Lung (tissue), 12 donors: ENCODE data around the gene NDUFS8. TPM values are rescaled to one million over a fixed set of nuclear protein-coding genes. Genes with fewer than 3 reads are reported as not detected.

Experiments used
- ATAC-seq: fragments of 200-7000 bp; cut with Tn5 transposase; one replicate; pipeline ENCODE4 v1.9.1; 2020; ENCODE audit warnings: moderate number of reproducible peaks; ENCODE audit not compliant: insufficient read depth, low FRiP score
- DNase-seq, 3 donors: peaks; one replicate each; pipeline ENCODE4 v3.0.0-alpha.2; 2013 to 2017
- H3K27ac ChIP-seq, 2 donors: one replicate each; pipeline ENCODE4 v1.5.1; 2013; ENCODE audit warnings: mild to moderate bottlenecking in 2 of 2, moderate library complexity in 2 of 2, control low read depth in 1 of 2, inconsistent platforms in 1 of 2, low read depth in 1 of 2, low read length in 1 of 2
- H3K27me3 ChIP-seq, 3 donors: one replicate each; pipeline ENCODE4 v1.5.1; 2013; ENCODE audit warnings: low read length in 2 of 3; ENCODE audit not compliant: control insufficient read depth in 3 of 3, insufficient read depth in 3 of 3
- H3K36me3 ChIP-seq, 4 donors: one replicate each; pipeline ENCODE4 v1.5.1; 2013; ENCODE audit warnings: low read length in 4 of 4, mild to moderate bottlenecking in 1 of 4, moderate library complexity in 1 of 4; ENCODE audit not compliant: control insufficient read depth in 4 of 4, insufficient read depth in 4 of 4
- H3K4me1 ChIP-seq, 5 donors: one replicate each; pipeline ENCODE4 v1.5.1; 2013; ENCODE audit warnings: low read length in 5 of 5, mild to moderate bottlenecking in 2 of 5, moderate library complexity in 1 of 5; ENCODE audit not compliant: control insufficient read depth in 5 of 5, insufficient read depth in 5 of 5
- H3K4me3 ChIP-seq: one replicate; pipeline ENCODE4 v1.5.1; 2013; ENCODE audit warnings: mild to moderate bottlenecking, control low read depth, moderate library complexity
- H3K9ac ChIP-seq, 2 donors: one replicate each; pipeline ENCODE4 v1.5.1; 2013; ENCODE audit warnings: low read length in 2 of 2, control low read depth in 1 of 2; ENCODE audit not compliant: insufficient read depth in 1 of 2
- H3K9me3 ChIP-seq, 4 donors: one replicate each; pipeline ENCODE4 v1.5.1; 2013; ENCODE audit warnings: low read length in 3 of 4, mild to moderate bottlenecking in 1 of 4, moderate library complexity in 1 of 4; ENCODE audit not compliant: control insufficient read depth in 4 of 4, insufficient read depth in 3 of 4
- WGBS, 2 donors: extraction: QIAGEN DNeasy Blood & Tissue Kit; methylation state at CpG; one replicate each; pipeline ENCODE4 v1.1.7; 2013; 5-methylcytosine and 5-hydroxymethylcytosine counted together
- polyA plus RNA-seq, 2 donors: library from polyadenylated mRNA; stranded (reverse); fragments of 200-250 nt; gene quantifications; one replicate each; pipeline ENCODE4 v1.2.1, GENCODE V29; 2013
- total RNA-seq, 2 donors: library from RNA; depleted of rRNA in 1 of 2; stranded (reverse); fragments of >200 nt in 1 of 2; gene quantifications; one replicate each; pipeline ENCODE4 v1.2.1, GENCODE V29; 2014 to 2021
- TF ChIP-seq, protein P1 (sequence below): IDR thresholded peaks from 2 replicates; pipeline ENCODE4 v1.5.1; 2012; ENCODE audit warnings: mild to moderate bottlenecking; ENCODE audit errors: control extremely low read depth, extremely low read depth
- donor health status: control.
- donor health status: control.
- donor health status: Bipolar disorder and iron deficiency.
- donor health status: healthy.
- donor health status: DM: yes; HTN: yes; CAD: no.

Gene NDUFS8
- total and polyA plus RNA-seq, 4 donors = 57.8 to 180 (median 145) TPM

DNA sequence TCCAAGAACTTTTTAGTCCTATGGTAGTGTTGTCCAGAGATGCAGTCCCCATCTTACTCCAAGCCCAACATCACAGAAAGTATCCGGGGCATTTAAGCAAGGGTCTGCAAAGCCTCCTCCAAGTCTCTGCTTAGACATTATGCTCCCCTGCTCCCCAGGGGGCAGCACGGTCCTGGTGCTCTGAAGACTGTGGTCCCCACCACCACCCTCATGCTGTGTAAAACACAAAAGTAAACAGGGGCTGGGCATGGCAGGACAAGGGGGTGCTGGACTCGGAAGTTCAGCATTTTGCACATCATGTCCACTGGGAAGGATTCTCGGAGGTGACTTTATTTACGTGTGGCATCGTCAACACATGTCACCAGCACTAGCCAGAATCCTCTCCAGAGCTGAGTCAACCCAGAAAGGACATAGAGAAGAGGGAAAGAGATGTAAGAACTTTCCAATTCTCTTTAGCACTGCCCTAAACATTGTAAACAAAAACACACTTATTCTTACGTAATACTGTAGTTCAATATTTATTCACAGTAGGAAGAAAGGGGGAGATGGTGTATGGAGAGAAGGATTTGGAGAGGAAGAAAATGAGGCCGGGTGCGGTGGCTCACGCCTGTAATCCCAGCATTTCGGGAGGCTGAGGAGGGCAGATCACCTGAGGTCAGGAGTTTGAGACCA is 46.0 kb downstream of the NDUFS8 start:
- no peak for ATAC-seq
- H3K27me3 ChIP-seq = no peaks in the 10 kb centered on the region
- no peak overlapping the region for H3K4me3 ChIP-seq
- no peaks in the 10 kb centered on the region for H3K9me3 ChIP-seq
- 62 to 81% methylated on average over 11 of the region's 11 CpGs for WGBS, 2 donors
- peak in 2 of 3 donors; percentile 41 to 46 for DNase-seq
- H3K27ac ChIP-seq = no peak overlapping the region
- TF ChIP-seq, protein P1, sequence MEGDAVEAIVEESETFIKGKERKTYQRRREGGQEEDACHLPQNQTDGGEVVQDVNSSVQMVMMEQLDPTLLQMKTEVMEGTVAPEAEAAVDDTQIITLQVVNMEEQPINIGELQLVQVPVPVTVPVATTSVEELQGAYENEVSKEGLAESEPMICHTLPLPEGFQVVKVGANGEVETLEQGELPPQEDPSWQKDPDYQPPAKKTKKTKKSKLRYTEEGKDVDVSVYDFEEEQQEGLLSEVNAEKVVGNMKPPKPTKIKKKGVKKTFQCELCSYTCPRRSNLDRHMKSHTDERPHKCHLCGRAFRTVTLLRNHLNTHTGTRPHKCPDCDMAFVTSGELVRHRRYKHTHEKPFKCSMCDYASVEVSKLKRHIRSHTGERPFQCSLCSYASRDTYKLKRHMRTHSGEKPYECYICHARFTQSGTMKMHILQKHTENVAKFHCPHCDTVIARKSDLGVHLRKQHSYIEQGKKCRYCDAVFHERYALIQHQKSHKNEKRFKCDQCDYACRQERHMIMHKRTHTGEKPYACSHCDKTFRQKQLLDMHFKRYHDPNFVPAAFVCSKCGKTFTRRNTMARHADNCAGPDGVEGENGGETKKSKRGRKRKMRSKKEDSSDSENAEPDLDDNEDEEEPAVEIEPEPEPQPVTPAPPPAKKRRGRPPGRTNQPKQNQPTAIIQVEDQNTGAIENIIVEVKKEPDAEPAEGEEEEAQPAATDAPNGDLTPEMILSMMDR = no peak
- no peak overlapping the region for H3K9ac ChIP-seq
- peaks cover 0 to 12% (median 2%) of the 10 kb centered on the region in 5 donors for H3K4me1 ChIP-seq
- peaks cover 0 to 16% (median 11%) of the 10 kb centered on the region in 4 donors for H3K36me3 ChIP-seq

- 65 to 85% methylated on average over 8 of the region's 8 CpGs for WGBS, 2 donors
- Histone ChIP-seq H3K4me1 (peaks cover 0 to 12% (median 3%) of the 10 kb centered on the region in 5 donors), H3K9ac (no peak overlapping the region), H3K27ac (no peak overlapping the region), H3K36me3 (peaks cover 0 to 11% (median 6%) of the 10 kb centered on the region in 4 donors), H3K9me3 (no peaks in the 10 kb centered on the region), H3K4me3 (no peak overlapping the region), H3K27me3 (no peaks in the 10 kb centered on the region)
- ATAC-seq (no peak), DNase-seq (peak in 2 of 3 donors; percentile 27 to 56)
- TF ChIP-seq, protein P1 = no peak
These were observed 47.4 kb downstream of the NDUFS8 start for GRCh38 chr11:68077617-68078582.

GRCh38 chr11:68080860-68081259 is 50.4 kb downstream of the NDUFS8 start:
- H3K27ac ChIP-seq = no peak overlapping the region
- DNase-seq (no peak), ATAC-seq (no peak)
- 88 to 95% methylated on average over 8 of the region's 8 CpGs for WGBS, 2 donors
- peaks cover 0 to 9% (median 3%) of the 10 kb centered on the region in 4 donors for H3K36me3 ChIP-seq
- peaks cover 0 to 12% (median 3%) of the 10 kb centered on the region in 5 donors for H3K4me1 ChIP-seq
- H3K4me3 ChIP-seq = no peak overlapping the region
- TF ChIP-seq, protein P1 = no peak
- no peaks in the 10 kb centered on the region for H3K27me3 ChIP-seq
- H3K9ac ChIP-seq = no peak overlapping the region
- no peaks in the 10 kb centered on the region for H3K9me3 ChIP-seq
